A673 (cell line): ENCODE measurements around the gene ADARB2. TPM values are rescaled to one million over a fixed set of nuclear protein-coding genes. Genes with fewer than 3 reads are reported as not detected.
"Not testable (repeated sequence)": the region's sequence is repeated elsewhere in the genome, so short reads cannot be mapped to it uniquely, and the experiment has no call there.

Source experiments
- BruUV-seq: library from RNA; stranded (reverse); fragments of 400-500 nt; replicated peaks from 2 replicates; lab custom pipeline; 2021; lab: Mats Ljungman, UMichigan
- CTCF ChIA-PET: fragments of 300-600 bp; sonication (Branson Sonifier 250); formaldehyde crosslinking; loops from one replicate; lab custom pipeline; 2022; ENCODE audit warnings: antibody characterized with exemption; lab: Charles Lee
- POLR2A ChIA-PET: fragments of 300-600 bp; sonication (Branson Sonifier 250); formaldehyde crosslinking; loops from one replicate; lab custom pipeline; 2022; ENCODE audit warnings: antibody characterized with exemption; ENCODE audit not compliant: low non-redundant PET; lab: Charles Lee
- DNase-seq: peaks from one replicate; pipeline ENCODE4 v3.0.0-alpha.2; 2015; ENCODE audit warnings: low spot score
- H3K27ac ChIP-seq: fragments of 200-600 bp; sonication (generic); 2 replicates; pipeline ENCODE4 v1.5.1; 2016; ENCODE audit warnings: mixed run types, low read depth, mild to moderate bottlenecking, mixed read lengths, antibody characterized with exemption, low read length; ENCODE audit not compliant: poor library complexity, severe bottlenecking
- H3K27me3 ChIP-seq: fragments of 200-600 bp; sonication (generic); replicated peaks from 2 replicates; pipeline ENCODE4 v1.6.1; 2017; ENCODE audit warnings: mixed run types, low read depth, mild to moderate bottlenecking, mixed read lengths, antibody characterized with exemption, low read length; ENCODE audit not compliant: insufficient read depth, poor library complexity
- H3K36me3 ChIP-seq: fragments of 200-600 bp; sonication (generic); 2 replicates; pipeline ENCODE4 v1.6.1; 2016; ENCODE audit warnings: mixed run types, mild to moderate bottlenecking, mixed read lengths, antibody characterized with exemption, low read length; ENCODE audit not compliant: insufficient read depth, poor library complexity, severe bottlenecking
- H3K4me1 ChIP-seq: fragments of 200-600 bp; sonication (generic); 2 replicates; pipeline ENCODE4 v1.6.1; 2017; ENCODE audit warnings: mixed run types, mild to moderate bottlenecking, mixed read lengths, antibody characterized with exemption, low read length; ENCODE audit not compliant: insufficient read depth, poor library complexity, severe bottlenecking
- H3K4me3 ChIP-seq: fragments of 200-600 bp; sonication (generic); 2 replicates; pipeline ENCODE4 v1.5.1; 2016; ENCODE audit warnings: low read depth, mixed run types, mild to moderate bottlenecking, mixed read lengths, low read length; ENCODE audit not compliant: poor library complexity, severe bottlenecking
- H3K9me3 ChIP-seq: fragments of 200-600 bp; sonication (generic); 2 replicates; pipeline ENCODE4 v1.6.1; 2016; ENCODE audit warnings: mixed run types, low read depth, mild to moderate bottlenecking, mixed read lengths, antibody characterized with exemption, low read length; ENCODE audit not compliant: poor library complexity, severe bottlenecking
- CTCF ChIP-seq: fragments of 300-800, 200-600 bp; sonication (generic); conservative IDR thresholded peaks from 2 replicates; pipeline ENCODE4 v1.5.1; 2017; ENCODE audit warnings: low read depth, mild to moderate bottlenecking, antibody characterized with exemption, low read length, moderate library complexity, mixed read lengths
- EZH2 ChIP-seq: fragments of 200-600 bp; sonication (generic); IDR thresholded peaks from 2 replicates; pipeline ENCODE4 v1.6.1; 2017; ENCODE audit warnings: borderline replicate concordance, low read depth, mild to moderate bottlenecking, mixed read lengths, antibody characterized with exemption, low read length; ENCODE audit not compliant: poor library complexity, severe bottlenecking
- intact Hi-C: fragments of 100-400 bp; cut with micrococcal nuclease; formaldehyde crosslinking; loops from one replicate; pipeline ENCODE4 v1.10.0; 2022; ENCODE audit not compliant: unreplicated experiment
- total RNA-seq: library from RNA; stranded (reverse); gene quantifications from 2 replicates; pipeline ENCODE4 v1.2.3, GENCODE V29; 2021

The ADARB2 gene
- total RNA-seq, 1 experiment from 2014 or later: not detected

GRCh38 chr10:1416456-1417037, 320.8 kb downstream of the ADARB2 start:
- no peaks in the 10 kb centered on the region for H3K36me3 ChIP-seq
- peaks cover 75% of the 10 kb centered on the region for H3K27me3 ChIP-seq
- no peaks in the 10 kb centered on the region for H3K9me3 ChIP-seq
- H3K4me1 ChIP-seq: no peaks in the 10 kb centered on the region
- no peak overlapping the region for H3K27ac ChIP-seq
- ChIA-PET CTCF (no interaction called here), POLR2A (no interaction called here)
- no peak overlapping the region for H3K4me3 ChIP-seq
- BruUV-seq: no TSS peak
- intact Hi-C loops: no loop called here
- TF ChIP-seq CTCF: no peak
- TF ChIP-seq EZH2: no peak
- DNase-seq: no peak

GRCh38 chr10:1414893-1415292, 322.4 kb downstream of the ADARB2 start:
- ChIA-PET CTCF (no interaction called here), POLR2A (no interaction called here)
- Histone ChIP-seq H3K9me3 (no peaks in the 10 kb centered on the region), H3K27ac (no peak overlapping the region), H3K27me3 (peaks cover 66% of the 10 kb centered on the region), H3K4me3 (no peak overlapping the region), H3K4me1 (no peaks in the 10 kb centered on the region), H3K36me3 (no peaks in the 10 kb centered on the region)
- no TSS peak for BruUV-seq
- TF ChIP-seq EZH2 (no peak), CTCF (no peak)
- intact Hi-C loops: no loop called here
- no peak for DNase-seq

DNA sequence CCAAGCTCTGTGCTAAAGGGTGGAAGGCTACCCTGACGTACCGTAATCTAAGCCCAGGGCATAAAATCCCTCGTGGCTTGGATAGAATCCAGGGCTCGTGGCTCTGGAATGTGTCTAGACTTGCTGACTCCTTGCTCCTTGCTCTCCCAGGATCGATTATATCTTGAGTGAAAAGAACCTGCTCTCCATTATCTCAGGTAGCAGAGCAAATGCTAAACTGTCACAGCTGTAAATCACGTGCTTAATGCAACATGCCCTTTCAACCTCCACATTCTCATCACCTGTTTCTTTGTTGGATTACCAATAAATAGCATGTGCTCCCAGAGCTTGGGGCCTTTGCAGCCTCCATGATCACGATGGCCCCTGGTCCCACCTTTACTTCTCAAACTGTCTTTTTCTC, 323.0 kb downstream of the ADARB2 start:
- POLR2A ChIA-PET, DNase-seq, intact Hi-C loops, H3K4me1 ChIP-seq, BruUV-seq, H3K27ac ChIP-seq, CTCF ChIA-PET, H3K4me3 ChIP-seq, H3K36me3 ChIP-seq, H3K9me3 ChIP-seq: not testable (repeated sequence)
- peaks cover 60% of the 10 kb centered on the region for H3K27me3 ChIP-seq

DNA sequence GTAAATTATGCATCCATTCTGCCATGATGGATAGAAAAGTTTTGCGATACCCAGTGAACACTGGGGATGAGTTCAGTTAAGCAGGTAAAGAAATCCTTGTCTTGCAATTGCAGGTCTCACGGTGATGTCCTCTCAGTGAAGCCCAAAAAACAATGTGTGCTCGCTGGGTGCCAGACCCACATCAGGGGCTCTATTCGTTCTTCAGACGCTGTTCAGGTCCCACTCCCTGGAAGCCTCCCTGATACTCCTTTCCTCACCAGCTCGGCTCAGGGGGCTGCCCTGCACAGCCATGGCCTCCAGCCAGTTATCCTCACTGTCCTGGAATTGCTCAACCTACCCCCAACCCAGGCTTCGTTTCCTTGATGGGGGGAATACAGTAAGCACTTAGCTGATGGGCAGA, 323.5 kb downstream of the ADARB2 start:
- no peak for DNase-seq
- Histone ChIP-seq H3K9me3 (no peaks in the 10 kb centered on the region), H3K36me3 (no peaks in the 10 kb centered on the region), H3K27me3 (peaks cover 55% of the 10 kb centered on the region), H3K27ac (no peak overlapping the region), H3K4me3 (no peak overlapping the region), H3K4me1 (no peaks in the 10 kb centered on the region)
- intact Hi-C loops: no loop called here
- BruUV-seq: no TSS peak
- POLR2A ChIA-PET: no interaction called here
- TF ChIP-seq CTCF: no peak
- TF ChIP-seq EZH2: no peak
- CTCF ChIA-PET: no interaction called here
